HepG2 (cell line): ENCODE data around the gene GGT7. TPM values are rescaled to one million over a fixed set of nuclear protein-coding genes. Genes with fewer than 3 reads are reported as not detected.

Experiments
- ARNT ChIP-seq: fragments of 450-650 bp; IDR thresholded peaks from 2 replicates; pipeline ENCODE4 v1.6.1; 2017
- CHD2 ChIP-seq: IDR thresholded peaks from 2 replicates; pipeline ENCODE4 v1.6.1; 2011; ENCODE audit warnings: low read depth, low read length, improper control_type of control experiment
- ELF1 ChIP-seq: sonication (generic); formaldehyde crosslinking; IDR thresholded peaks from 2 replicates; pipeline ENCODE4 v1.4.0; 2020; ENCODE audit warnings: missing genetic modification reagents
- ELF3 ChIP-seq: IDR thresholded peaks from 2 replicates; pipeline ENCODE4 v1.6.1; 2016; ENCODE audit warnings: missing genetic modification reagents, missing compliant biosample characterization
- IKZF4 ChIP-seq: sonication (generic); formaldehyde crosslinking; IDR thresholded peaks from 2 replicates; pipeline ENCODE4 v1.5.1; 2020; ENCODE audit warnings: borderline replicate concordance, mild to moderate bottlenecking, low read depth, missing genetic modification reagents; ENCODE audit errors: not compliant biosample characterization
- MEIS2 ChIP-seq: sonication (generic); formaldehyde crosslinking; IDR thresholded peaks from 2 replicates; pipeline ENCODE4 v1.9.0; 2021; ENCODE audit warnings: mild to moderate bottlenecking, missing genetic modification reagents
- POLR2AphosphoS5 ChIP-seq: IDR thresholded peaks from 2 replicates; pipeline ENCODE4 v1.6.1; 2012; ENCODE audit warnings: low read depth, low read length
- SATB2 ChIP-seq: sonication (generic); formaldehyde crosslinking; IDR thresholded peaks from 2 replicates; pipeline ENCODE4 v1.5.0; 2020; ENCODE audit warnings: missing genetic modification reagents
- SP140L ChIP-seq: sonication (generic); formaldehyde crosslinking; IDR thresholded peaks from 2 replicates; pipeline ENCODE4 v1.4.0; 2020; ENCODE audit warnings: missing genetic modification reagents, borderline replicate concordance
- ZKSCAN1 ChIP-seq: fragments of 150-350 bp; IDR thresholded peaks from 2 replicates; pipeline ENCODE4 v1.6.1; 2014; ENCODE audit warnings: low read length
- ZNF446 ChIP-seq: sonication (generic); formaldehyde crosslinking; IDR thresholded peaks from 2 replicates; pipeline ENCODE4 v1.5.0; 2020; ENCODE audit warnings: mild to moderate bottlenecking, missing genetic modification reagents
- ZNF747 ChIP-seq: sonication (generic); formaldehyde crosslinking; IDR thresholded peaks from 2 replicates; pipeline ENCODE4 v1.8.1; 2023; ENCODE audit warnings: missing genetic modification reagents, mild to moderate bottlenecking, borderline replicate concordance
- polyA plus RNA-seq, 8 experiments: library from polyadenylated mRNA; depleted of rRNA in 3 of 8; stranded (reverse) in 7 of 8; unstranded in 1 of 8; fragments of >200 nt; fragmentation: Illumina TruSeq in 4 of 8; extraction: Trizol in 4 of 8; gene quantifications; 2 replicates each; pipeline versions ENCODE4 v1.2.1 to v1.2.3, GENCODE V29; 2011 to 2016; ENCODE audit warnings: low read depth in 4 of 8, missing spikeins in 1 of 8, mixed read lengths in 1 of 8; ENCODE audit not compliant: insufficient read depth in 1 of 8
- total RNA-seq, 5 experiments: library from RNA; depleted of rRNA; stranded (reverse); fragments of >200 nt; fragmentation: Illumina TruSeq; extraction: Trizol; gene quantifications; 2 replicates each; pipeline ENCODE4 v1.2.3, GENCODE V29; 2016; ENCODE audit warnings: low read depth in 1 of 5
- TF ChIP-seq, protein P1 (sequence below): sonication (generic); formaldehyde crosslinking; IDR thresholded peaks from 2 replicates; pipeline ENCODE4 v1.5.1; 2020; ENCODE audit warnings: mild to moderate bottlenecking, missing genetic modification reagents, moderate library complexity
- TF ChIP-seq, protein P2 (sequence below): sonication (generic); formaldehyde crosslinking; IDR thresholded peaks from 2 replicates; pipeline ENCODE4 v1.4.0; 2020; ENCODE audit warnings: missing genetic modification reagents
- TF ChIP-seq, protein P3 (sequence below): sonication (generic); formaldehyde crosslinking; IDR thresholded peaks from 2 replicates; pipeline ENCODE4 v1.8.0; 2022; ENCODE audit warnings: low read depth, missing genetic modification reagents
- TF ChIP-seq, protein P4 (sequence below): sonication (generic); formaldehyde crosslinking; IDR thresholded peaks from 2 replicates; pipeline ENCODE4 v1.4.0; 2020; ENCODE audit warnings: missing genetic modification reagents, borderline replicate concordance

The GGT7 gene
- total and polyA plus RNA-seq, 2 of the 13 experiments (the other 11 are each of a cell fraction or from before 2014, with no cell fraction given): 6.6 to 23.0 TPM

DNA sequence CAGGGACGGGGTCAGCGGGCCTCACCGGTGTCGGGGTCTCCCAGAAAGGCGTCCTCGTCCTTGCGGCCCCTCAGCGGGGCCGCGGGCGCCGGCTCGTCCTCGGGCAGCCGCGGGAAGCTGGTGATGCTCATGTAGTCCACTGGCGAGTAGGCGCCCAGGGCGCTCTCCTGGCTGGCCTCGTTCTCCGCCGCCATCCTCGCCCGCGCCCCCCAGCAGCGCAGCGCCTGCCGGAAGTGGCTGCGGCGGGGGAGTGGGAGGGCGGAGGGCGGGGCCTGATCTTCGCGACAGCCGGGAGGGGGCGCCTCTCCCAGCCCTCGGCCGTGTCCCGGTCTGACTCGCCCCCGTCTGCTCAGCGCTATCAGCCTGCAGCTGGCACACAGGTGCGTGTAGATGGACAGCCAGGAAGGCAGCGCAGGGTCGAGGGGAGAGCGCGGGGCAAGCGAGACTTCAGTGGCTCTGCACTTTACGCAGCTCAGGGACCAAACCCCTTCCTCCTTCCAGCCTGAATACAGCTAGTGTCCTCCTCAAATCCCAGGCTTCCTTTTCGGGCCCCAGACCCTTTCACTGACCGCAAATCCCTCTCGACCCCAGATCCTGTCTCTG lies at the start of gene GGT7 (continued):
- TF ChIP-seq, protein P1, sequence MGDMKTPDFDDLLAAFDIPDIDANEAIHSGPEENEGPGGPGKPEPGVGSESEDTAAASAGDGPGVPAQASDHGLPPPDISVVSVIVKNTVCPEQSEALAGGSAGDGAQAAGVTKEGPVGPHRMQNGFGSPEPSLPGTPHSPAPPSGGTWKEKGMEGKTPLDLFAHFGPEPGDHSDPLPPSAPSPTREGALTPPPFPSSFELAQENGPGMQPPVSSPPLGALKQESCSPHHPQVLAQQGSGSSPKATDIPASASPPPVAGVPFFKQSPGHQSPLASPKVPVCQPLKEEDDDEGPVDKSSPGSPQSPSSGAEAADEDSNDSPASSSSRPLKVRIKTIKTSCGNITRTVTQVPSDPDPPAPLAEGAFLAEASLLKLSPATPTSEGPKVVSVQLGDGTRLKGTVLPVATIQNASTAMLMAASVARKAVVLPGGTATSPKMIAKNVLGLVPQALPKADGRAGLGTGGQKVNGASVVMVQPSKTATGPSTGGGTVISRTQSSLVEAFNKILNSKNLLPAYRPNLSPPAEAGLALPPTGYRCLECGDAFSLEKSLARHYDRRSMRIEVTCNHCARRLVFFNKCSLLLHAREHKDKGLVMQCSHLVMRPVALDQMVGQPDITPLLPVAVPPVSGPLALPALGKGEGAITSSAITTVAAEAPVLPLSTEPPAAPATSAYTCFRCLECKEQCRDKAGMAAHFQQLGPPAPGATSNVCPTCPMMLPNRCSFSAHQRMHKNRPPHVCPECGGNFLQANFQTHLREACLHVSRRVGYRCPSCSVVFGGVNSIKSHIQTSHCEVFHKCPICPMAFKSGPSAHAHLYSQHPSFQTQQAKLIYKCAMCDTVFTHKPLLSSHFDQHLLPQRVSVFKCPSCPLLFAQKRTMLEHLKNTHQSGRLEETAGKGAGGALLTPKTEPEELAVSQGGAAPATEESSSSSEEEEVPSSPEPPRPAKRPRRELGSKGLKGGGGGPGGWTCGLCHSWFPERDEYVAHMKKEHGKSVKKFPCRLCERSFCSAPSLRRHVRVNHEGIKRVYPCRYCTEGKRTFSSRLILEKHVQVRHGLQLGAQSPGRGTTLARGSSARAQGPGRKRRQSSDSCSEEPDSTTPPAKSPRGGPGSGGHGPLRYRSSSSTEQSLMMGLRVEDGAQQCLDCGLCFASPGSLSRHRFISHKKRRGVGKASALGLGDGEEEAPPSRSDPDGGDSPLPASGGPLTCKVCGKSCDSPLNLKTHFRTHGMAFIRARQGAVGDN: peak; percentile 99
- TF ChIP-seq ELF1 (CRISPR knock-in tag): peak; percentile 89
- TF ChIP-seq IKZF4 (CRISPR knock-in tag): no peak
- TF ChIP-seq, protein P2, sequence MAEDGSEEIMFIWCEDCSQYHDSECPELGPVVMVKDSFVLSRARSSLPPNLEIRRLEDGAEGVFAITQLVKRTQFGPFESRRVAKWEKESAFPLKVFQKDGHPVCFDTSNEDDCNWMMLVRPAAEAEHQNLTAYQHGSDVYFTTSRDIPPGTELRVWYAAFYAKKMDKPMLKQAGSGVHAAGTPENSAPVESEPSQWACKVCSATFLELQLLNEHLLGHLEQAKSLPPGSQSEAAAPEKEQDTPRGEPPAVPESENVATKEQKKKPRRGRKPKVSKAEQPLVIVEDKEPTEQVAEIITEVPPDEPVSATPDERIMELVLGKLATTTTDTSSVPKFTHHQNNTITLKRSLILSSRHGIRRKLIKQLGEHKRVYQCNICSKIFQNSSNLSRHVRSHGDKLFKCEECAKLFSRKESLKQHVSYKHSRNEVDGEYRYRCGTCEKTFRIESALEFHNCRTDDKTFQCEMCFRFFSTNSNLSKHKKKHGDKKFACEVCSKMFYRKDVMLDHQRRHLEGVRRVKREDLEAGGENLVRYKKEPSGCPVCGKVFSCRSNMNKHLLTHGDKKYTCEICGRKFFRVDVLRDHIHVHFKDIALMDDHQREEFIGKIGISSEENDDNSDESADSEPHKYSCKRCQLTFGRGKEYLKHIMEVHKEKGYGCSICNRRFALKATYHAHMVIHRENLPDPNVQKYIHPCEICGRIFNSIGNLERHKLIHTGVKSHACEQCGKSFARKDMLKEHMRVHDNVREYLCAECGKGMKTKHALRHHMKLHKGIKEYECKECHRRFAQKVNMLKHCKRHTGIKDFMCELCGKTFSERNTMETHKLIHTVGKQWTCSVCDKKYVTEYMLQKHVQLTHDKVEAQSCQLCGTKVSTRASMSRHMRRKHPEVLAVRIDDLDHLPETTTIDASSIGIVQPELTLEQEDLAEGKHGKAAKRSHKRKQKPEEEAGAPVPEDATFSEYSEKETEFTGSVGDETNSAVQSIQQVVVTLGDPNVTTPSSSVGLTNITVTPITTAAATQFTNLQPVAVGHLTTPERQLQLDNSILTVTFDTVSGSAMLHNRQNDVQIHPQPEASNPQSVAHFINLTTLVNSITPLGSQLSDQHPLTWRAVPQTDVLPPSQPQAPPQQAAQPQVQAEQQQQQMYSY: no peak
- peak; percentile 95 for TF ChIP-seq MEIS2 (CRISPR knock-in tag)
- TF ChIP-seq, protein P3, sequence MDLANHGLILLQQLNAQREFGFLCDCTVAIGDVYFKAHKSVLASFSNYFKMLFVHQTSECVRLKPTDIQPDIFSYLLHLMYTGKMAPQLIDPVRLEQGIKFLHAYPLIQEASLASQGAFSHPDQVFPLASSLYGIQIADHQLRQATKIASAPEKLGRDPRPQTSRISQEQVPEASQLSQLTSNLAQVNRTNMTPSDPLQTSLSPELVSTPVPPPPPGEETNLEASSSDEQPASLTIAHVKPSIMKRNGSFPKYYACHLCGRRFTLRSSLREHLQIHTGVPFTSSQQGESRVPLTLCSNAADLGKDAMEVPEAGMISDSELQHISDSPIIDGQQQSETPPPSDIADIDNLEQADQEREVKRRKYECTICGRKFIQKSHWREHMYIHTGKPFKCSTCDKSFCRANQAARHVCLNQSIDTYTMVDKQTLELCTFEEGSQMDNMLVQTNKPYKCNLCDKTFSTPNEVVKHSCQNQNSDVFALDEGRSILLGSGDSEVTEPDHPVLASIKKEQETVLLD (CRISPR knock-in tag): no peak
- peak; percentile 98 for TF ChIP-seq ZNF747 (CRISPR knock-in tag)
- TF ChIP-seq SATB2 (CRISPR knock-in tag): no peak
- TF ChIP-seq ZKSCAN1: no peak
- TF ChIP-seq ZNF446: peak; percentile 56; the same call in 1 of the 2 replicates
- TF ChIP-seq ARNT: no peak
- TF ChIP-seq CHD2: peak; percentile 60; the same call in 1 of the 2 replicates
- TF ChIP-seq, protein P4, sequence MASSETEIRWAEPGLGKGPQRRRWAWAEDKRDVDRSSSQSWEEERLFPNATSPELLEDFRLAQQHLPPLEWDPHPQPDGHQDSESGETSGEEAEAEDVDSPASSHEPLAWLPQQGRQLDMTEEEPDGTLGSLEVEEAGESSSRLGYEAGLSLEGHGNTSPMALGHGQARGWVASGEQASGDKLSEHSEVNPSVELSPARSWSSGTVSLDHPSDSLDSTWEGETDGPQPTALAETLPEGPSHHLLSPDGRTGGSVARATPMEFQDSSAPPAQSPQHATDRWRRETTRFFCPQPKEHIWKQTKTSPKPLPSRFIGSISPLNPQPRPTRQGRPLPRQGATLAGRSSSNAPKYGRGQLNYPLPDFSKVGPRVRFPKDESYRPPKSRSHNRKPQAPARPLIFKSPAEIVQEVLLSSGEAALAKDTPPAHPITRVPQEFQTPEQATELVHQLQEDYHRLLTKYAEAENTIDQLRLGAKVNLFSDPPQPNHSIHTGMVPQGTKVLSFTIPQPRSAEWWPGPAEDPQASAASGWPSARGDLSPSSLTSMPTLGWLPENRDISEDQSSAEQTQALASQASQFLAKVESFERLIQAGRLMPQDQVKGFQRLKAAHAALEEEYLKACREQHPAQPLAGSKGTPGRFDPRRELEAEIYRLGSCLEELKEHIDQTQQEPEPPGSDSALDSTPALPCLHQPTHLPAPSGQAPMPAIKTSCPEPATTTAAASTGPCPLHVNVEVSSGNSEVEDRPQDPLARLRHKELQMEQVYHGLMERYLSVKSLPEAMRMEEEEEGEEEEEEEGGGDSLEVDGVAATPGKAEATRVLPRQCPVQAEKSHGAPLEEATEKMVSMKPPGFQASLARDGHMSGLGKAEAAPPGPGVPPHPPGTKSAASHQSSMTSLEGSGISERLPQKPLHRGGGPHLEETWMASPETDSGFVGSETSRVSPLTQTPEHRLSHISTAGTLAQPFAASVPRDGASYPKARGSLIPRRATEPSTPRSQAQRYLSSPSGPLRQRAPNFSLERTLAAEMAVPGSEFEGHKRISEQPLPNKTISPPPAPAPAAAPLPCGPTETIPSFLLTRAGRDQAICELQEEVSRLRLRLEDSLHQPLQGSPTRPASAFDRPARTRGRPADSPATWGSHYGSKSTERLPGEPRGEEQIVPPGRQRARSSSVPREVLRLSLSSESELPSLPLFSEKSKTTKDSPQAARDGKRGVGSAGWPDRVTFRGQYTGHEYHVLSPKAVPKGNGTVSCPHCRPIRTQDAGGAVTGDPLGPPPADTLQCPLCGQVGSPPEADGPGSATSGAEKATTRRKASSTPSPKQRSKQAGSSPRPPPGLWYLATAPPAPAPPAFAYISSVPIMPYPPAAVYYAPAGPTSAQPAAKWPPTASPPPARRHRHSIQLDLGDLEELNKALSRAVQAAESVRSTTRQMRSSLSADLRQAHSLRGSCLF (CRISPR knock-in tag): no peak
- peak; percentile 71 for TF ChIP-seq POLR2AphosphoS5
- no peak; the same call in 1 of the 2 replicates for TF ChIP-seq SP140L (CRISPR knock-in tag)
- TF ChIP-seq ELF3 (CRISPR knock-in tag): peak; percentile 99
